ENCODE results near the gene DYNC1I1.

The DYNC1I1 gene

GRCh38 chr7:96136600-96137239, 364.4 kb downstream of the DYNC1I1 start:
- TF ChIP-seq CTCF (IDR thresholded peaks at IDR 0.05; ENCODE audit: insufficient read depth, low read length, poor library complexity, severe bottlenecking) (no peak), EZH2phosphoT487 (conservative IDR thresholded peaks at IDR 0.05; ENCODE audit: low read length) (no peak)
- H3K4me2 ChIP-seq (ENCODE audit: low read depth, low read length, poor library complexity, severe bottlenecking) = no peak overlapping the region

GRCh38 chr7:96143495-96144259, 371.3 kb downstream of the DYNC1I1 start:
- H4K20me1 ChIP-seq (ENCODE audit: low read depth, low read length) = no peaks in the 10 kb centered on the region
- H3K4me2 ChIP-seq (ENCODE audit: low read depth, low read length, poor library complexity, severe bottlenecking) = no peak overlapping the region
- H3K36me3 ChIP-seq (ENCODE audit: low read length) = peaks cover 23% of the 10 kb centered on the region; the same call in 1 of the 2 replicates
- no peak for TF ChIP-seq EZH2phosphoT487 (conservative IDR thresholded peaks at IDR 0.05; ENCODE audit: low read length)
- no peak for TF ChIP-seq CTCF (IDR thresholded peaks at IDR 0.05; ENCODE audit: insufficient read depth, low read length, poor library complexity, severe bottlenecking)
- no peaks in the 10 kb centered on the region for H3K79me2 ChIP-seq (ENCODE audit: insufficient read depth, low read length)
- H2AFZ ChIP-seq (ENCODE audit: low read depth, low read length, severe bottlenecking) = no peak overlapping the region
- H3K27me3 ChIP-seq (ENCODE audit: low read length) = no peaks in the 10 kb centered on the region
- H3K9me2 ChIP-seq (replicated peaks; ENCODE audit: insufficient read depth, low read length) = no peaks in the 10 kb centered on the region
- H3K27ac ChIP-seq (ENCODE audit: low read depth, low read length) = no peak overlapping the region
- no peaks in the 10 kb centered on the region for H3K9me3 ChIP-seq (ENCODE audit: insufficient read depth, low read length)
- no peak overlapping the region for H3K4me3 ChIP-seq (ENCODE audit: insufficient read depth, low read length, poor library complexity, severe bottlenecking)
- no peaks in the 10 kb centered on the region for H3F3A ChIP-seq (ENCODE audit: insufficient read depth)
- no peak overlapping the region for H3K9ac ChIP-seq (ENCODE audit: low read length)

More at GRCh38 chr7:96136600-96137239, 364.4 kb downstream of the DYNC1I1 start:
- Histone ChIP-seq H3F3A (ENCODE audit: insufficient read depth) (no peaks in the 10 kb centered on the region), H3K4me3 (ENCODE audit: insufficient read depth, low read length, poor library complexity, severe bottlenecking) (no peak overlapping the region), H4K20me1 (ENCODE audit: low read depth, low read length) (no peaks in the 10 kb centered on the region), H3K79me2 (ENCODE audit: insufficient read depth, low read length) (no peaks in the 10 kb centered on the region), H3K9me2 (replicated peaks; ENCODE audit: insufficient read depth, low read length) (no peaks in the 10 kb centered on the region), H3K27me3 (ENCODE audit: low read length) (no peaks in the 10 kb centered on the region), H3K9ac (ENCODE audit: low read length) (no peak overlapping the region), H2AFZ (ENCODE audit: low read depth, low read length, severe bottlenecking) (no peak overlapping the region), H3K9me3 (ENCODE audit: insufficient read depth, low read length) (no peaks in the 10 kb centered on the region), H3K27ac (ENCODE audit: low read depth, low read length) (no peak overlapping the region), H3K36me3 (ENCODE audit: low read length) (no peaks in the 10 kb centered on the region)

GRCh38 chr7:96144260-96144526, 371.8 kb downstream of the DYNC1I1 start:
- Histone ChIP-seq H3K9me2 (replicated peaks; ENCODE audit: insufficient read depth, low read length) (no peaks in the 10 kb centered on the region), H4K20me1 (ENCODE audit: low read depth, low read length) (no peaks in the 10 kb centered on the region), H3K36me3 (ENCODE audit: low read length) (peaks cover 23% of the 10 kb centered on the region; the same call in 1 of the 2 replicates), H3K9me3 (ENCODE audit: insufficient read depth, low read length) (no peaks in the 10 kb centered on the region), H3K27ac (ENCODE audit: low read depth, low read length) (no peak overlapping the region), H3K4me2 (ENCODE audit: low read depth, low read length, poor library complexity, severe bottlenecking) (no peak overlapping the region), H3F3A (ENCODE audit: insufficient read depth) (no peaks in the 10 kb centered on the region), H3K9ac (ENCODE audit: low read length) (no peak overlapping the region), H3K79me2 (ENCODE audit: insufficient read depth, low read length) (no peaks in the 10 kb centered on the region), H3K27me3 (ENCODE audit: low read length) (no peaks in the 10 kb centered on the region), H2AFZ (ENCODE audit: low read depth, low read length, severe bottlenecking) (no peak overlapping the region), H3K4me3 (ENCODE audit: insufficient read depth, low read length, poor library complexity, severe bottlenecking) (no peak overlapping the region)
- TF ChIP-seq EZH2phosphoT487 (conservative IDR thresholded peaks at IDR 0.05; ENCODE audit: low read length) (no peak), CTCF (IDR thresholded peaks at IDR 0.05; ENCODE audit: insufficient read depth, low read length, poor library complexity, severe bottlenecking) (no peak)
